Right ventricle myocardium inferior (tissue), 1 donor: ENCODE results near the gene METTL15. TPM values are rescaled to one million over a fixed set of nuclear protein-coding genes. Genes with fewer than 3 reads are reported as not detected.
"Not testable (repeated sequence)": the region's sequence is repeated elsewhere in the genome, so short reads cannot be mapped to it uniquely, and the experiment has no call there.

Experiments used
- ATAC-seq: fragments of 200-7000 bp; cut with Tn5 transposase; one replicate; pipeline ENCODE4 v1.9.1; 2020; ENCODE audit warnings: mild to moderate bottlenecking, moderate library complexity
- DNase-seq: peaks from one replicate; pipeline ENCODE4 v3.0.0; 2021; ENCODE audit errors: missing footprints
- intact Hi-C: fragments of 100-400 bp; cut with DNase I; formaldehyde crosslinking; loops from one replicate; pipeline ENCODE4 v1.11.0; 2022
- total RNA-seq: library from RNA; stranded (reverse); fragmentation: NEBNext Ultra II Directional; extraction: Animal tissue kit (Norgen Biotek cat#: 25700); gene quantifications from one replicate; pipeline ENCODE4 v1.2.1, GENCODE V29; 2021
- donor health status: DM: no; HTN: yes; CAD: no; lungs with severe emphysema.

METTL15 gene
- total RNA-seq, 1 donor from 2014 or later, result 9.4 TPM

DNA sequence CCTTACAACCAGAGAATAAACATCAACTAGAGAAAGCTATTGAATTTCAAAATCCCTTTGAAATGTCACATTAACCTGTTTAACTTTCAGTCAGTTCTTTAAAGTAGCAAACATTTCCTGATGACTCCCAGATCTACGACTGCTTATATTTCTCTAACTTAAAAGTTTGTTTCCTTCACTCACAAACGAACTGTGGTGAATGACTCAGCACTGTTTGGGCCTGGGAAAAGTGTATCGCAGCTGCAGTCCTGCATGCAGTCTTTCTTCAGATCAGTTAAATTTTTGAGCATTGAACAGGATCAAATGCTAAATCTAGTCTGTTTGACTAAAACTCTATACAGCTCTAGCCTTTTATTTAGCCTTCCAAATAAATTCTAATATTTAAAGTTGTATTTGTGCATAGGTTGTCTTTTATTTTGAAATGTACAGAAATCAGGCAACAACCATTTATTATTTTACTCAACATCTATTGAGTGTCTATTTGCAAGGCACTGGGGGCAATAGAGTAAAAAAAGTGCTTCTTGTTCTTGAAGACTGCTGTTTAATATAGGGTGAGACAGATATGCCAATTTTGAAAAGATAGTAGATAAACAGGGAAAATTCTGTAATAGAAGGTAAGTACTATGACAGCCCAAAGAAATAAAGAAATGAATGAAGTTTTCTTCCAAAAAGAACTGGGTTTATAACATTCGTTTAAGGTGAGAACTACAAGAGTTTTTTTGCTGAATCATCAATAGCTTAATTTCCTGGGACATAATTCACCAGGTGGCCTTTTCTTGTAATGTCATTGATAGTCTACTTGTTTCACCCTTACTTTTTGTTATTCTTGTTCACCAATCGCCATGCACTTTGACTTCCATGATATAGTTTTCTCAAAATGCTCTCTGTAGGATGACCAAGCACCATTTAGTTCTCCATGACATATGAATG lies 235.4 kb downstream of the METTL15 start:
- intact Hi-C loops, result no loop called here

DNA sequence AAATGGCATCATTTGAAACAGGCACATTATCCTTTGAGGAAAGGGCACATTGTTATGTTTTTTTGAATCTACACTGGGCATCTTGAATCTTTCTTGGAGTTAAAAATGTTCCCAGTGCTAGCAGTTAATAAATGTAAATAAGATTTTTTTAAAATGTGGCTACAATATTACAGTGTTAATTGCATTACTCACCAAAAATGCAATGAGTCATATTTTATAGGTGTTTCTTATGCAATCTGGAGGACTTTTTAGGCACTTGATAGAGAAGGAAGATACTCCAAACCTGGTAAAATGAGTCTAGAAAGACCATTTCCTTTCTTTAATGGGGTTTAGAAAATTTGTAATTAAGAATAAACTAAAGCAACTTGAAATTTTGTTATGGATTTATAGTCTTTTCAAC lies 238.0 kb downstream of the METTL15 start:
- ATAC-seq (no peak), DNase-seq (no peak)
- intact Hi-C loops, result no loop called here

More for the DNA sequence above, 235.4 kb downstream of the METTL15 start:
- no peak for ATAC-seq
- DNase-seq, result no peak

DNA sequence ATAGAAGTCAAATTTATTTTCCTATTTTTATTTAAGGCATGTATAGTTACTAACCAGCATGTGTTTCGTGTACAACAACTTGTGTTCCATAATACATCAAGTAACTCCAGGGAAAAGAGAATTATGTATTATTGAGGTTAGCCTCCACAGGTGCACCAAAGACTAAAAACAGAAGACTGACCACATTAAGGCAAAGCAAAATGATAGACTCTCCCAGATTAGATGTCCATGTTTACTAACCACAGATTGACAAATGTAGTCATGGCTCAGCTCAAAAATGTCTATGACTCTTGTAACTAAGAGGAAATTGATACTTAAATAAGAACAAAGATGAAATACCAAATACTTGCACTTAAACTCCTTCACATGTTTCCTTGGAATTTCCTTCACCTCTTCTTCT lies 238.5 kb downstream of the METTL15 start:
- ATAC-seq, result no peak
- intact Hi-C loops, result no loop called here
- DNase-seq, result no peak

DNA sequence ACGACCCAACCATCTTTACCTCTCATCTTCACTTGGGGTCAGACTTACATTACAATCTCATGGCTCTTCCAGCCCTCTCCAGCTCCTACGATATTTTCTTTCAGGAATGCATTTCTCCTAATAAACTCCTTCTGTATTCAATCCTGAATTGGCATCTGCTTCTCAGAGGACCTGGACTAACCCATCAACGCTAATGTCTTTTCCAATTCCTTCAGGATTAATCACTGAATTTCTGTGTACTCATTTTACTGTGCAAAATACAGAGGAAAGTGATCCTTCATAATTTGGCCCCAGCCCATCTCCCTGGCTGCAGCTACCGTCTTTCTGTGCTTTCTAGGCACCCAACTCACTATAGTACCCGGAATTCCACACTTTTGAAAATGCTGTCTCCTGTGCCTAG lies 239.2 kb downstream of the METTL15 start:
- no peak for ATAC-seq
- intact Hi-C loops, result no loop called here
- DNase-seq, result no peak

DNA sequence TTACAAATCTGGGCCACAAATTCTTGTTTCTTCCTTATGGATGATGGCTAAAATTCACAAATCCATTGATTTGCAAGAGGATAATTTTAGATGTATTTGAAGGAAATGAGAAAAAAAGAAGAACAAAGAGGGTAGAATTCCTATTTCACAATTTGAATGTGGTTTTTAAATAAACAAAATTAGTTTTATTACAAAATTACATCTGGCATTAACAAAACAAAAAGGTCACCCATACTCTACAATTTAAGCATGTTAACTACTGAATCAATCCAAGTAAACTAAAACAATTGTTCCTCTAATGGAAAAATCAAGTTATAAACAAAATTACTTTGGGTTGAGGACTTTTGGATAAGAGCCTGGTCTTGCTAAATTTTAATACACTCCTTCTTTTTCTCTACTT lies 242.0 kb downstream of the METTL15 start:
- intact Hi-C loops, result no loop called here
- no peak for DNase-seq
- no peak for ATAC-seq

DNA sequence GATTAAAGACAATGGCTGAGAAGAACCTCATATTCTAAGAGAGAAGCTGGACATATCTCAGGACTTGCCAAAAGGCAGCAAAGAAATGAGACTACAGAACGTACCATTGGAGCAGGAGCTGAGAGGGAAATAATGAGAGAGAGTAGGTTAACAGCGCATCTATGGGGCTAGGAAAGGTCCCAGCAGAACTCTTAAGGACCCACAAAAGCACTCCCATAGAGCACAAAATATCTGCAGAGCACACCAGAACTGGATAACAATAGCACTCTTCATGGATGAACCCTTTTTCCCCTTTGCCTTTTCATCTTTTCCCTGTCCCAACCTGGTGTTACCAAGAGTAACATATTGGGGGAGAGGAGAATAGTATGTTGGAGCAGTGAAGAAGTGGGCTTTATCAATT lies 245.8 kb downstream of the METTL15 start:
- ATAC-seq (no peak), DNase-seq (no peak)
- intact Hi-C loops, result no loop called here

DNA sequence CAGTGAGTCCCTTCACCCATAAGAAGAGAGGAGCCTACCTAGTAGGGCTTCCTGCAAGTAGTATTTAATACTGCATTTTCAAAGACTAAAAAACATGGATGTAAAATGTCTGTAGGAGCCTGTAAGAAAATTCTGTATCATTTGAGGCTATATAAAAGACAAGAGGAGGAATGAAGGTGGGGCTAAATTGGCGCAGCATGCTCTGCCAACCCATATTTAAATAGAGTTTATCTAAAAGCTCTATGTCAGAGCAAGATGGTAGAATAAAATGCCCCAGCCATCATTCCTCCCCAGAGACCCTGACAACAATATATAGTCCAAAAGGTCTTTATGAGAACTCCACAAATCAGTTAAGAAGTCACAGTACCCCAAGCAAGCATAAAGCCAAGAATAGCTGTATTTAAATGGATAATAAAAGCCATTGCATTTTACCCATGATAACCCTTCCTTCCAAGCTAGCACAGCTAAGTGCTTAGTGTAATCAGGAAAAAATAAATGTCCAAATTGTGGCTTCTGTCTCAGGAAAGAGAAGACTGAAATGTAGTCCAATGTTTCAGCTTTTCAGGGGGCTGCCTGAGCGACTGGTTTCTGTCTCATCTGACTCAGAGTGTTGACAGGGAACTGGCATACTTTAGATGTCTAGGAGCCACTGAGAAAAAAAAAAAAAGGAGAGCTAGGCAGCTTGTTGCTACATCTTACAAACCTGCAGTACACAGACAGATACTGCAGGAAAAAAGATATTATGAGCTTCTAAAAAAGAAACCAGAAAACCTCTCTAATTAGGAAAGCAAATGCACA lies 258.6 kb downstream of the METTL15 start:
- DNase-seq (no peak), ATAC-seq (peak; percentile 87)
- intact Hi-C loops, result loop anchor here (10.0 kb wide), 1 partner anchor 108 kb away; no protein-coding TSS in a partner anchor

DNA sequence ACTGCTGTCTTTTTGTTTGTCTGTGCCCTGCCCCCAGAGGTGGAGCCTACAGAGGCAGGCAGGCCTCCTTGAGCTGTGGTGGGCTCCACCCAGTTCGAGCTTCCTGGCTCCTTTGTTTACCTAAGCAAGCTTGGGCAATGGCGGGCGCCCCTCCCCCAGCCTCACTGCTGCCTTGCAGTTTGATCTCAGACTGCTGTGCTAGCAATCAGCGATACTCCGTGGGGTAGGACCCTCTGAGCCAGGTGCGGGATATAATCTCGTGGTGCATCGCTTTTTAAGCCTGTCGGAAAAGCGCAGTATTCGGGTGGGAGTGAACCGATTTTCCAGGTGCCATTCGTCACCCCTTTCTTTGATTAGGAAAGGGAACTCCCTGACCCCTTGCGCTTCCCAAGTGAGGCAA lies 269.9 kb downstream of the METTL15 start:
- intact Hi-C loops, ATAC-seq, DNase-seq: not testable (repeated sequence)

Other genes starting within 250 kb of the METTL15 start
- 0.08 TPM for gene KIF18A, start 232 bp upstream of the METTL15 start, total RNA-seq